ENCODE results near the gene NPLOC4. TPM values are rescaled to one million over a fixed set of nuclear protein-coding genes. Genes with fewer than 3 reads are reported as not detected.

NPLOC4 gene
- total RNA-seq, 2 donors from 2014 or later: 43.8 to 63.0 TPM

DNA sequence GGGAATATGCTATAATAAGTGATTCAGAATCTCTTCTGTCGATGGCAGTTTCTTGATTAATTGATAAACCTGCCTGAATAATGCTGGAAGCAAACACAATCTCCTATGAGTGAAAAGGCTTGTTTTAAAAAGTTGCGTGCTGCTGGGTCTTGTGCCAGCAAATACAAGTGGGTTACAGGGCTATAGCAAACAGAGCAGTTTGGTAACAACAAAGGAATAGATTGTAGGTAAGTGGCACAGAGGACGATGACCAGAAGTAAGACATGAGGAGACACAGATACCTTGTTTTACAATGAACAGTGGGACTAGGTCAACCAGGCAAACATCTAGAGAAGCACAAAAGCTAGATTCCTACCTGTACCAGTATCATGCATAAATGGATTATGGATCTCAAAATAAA, 61.1 kb downstream of the NPLOC4 start:
- Histone ChIP-seq H3K27ac (no peak overlapping the region), H3K4me1 (peaks cover 11% of the 10 kb centered on the region), H3K9me3 (no peaks in the 10 kb centered on the region), H3K4me3 (no peak overlapping the region), H3K36me3 (replicated peaks in 1 of 2; ENCODE audit: insufficient read depth in 1 of 2, low read depth in 2 of 2) (peaks cover 0 to 11% of the 10 kb centered on the region in 2 donors), H3K27me3 (no peaks in the 10 kb centered on the region)
- TF ChIP-seq CTCF (IDR thresholded peaks at IDR 0.05) (no peak), POLR2A (IDR thresholded peaks at IDR 0.05) (no peak)
- ATAC-seq: no peak
- 47 to 50% methylated on average over 3 of the region's 3 CpGs for WGBS, 2 donors
- no peak for DNase-seq
- intact Hi-C loops (cut with DNase I): no loop called here

DNA sequence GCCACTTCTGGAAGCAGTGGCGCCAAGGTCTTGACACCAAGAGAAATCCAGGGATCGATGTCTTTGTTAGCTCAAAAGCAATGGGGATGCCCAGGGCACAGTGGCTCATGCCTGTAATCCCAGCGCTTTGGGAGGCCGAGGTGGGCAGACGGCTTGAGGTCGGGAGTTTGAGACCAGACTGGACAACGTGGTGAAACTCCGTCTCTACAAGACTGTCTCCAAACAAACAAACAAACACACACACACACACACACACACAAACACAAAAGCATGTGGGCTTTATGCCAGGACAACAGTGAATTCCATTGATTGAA, 62.3 kb downstream of the NPLOC4 start:
- Histone ChIP-seq H3K4me3 (no peak overlapping the region), H3K36me3 (replicated peaks in 1 of 2; ENCODE audit: insufficient read depth in 1 of 2, low read depth in 2 of 2) (peaks cover 9 to 14% of the 10 kb centered on the region in 2 donors), H3K27ac (no peak overlapping the region), H3K9me3 (no peaks in the 10 kb centered on the region), H3K4me1 (peaks cover 11% of the 10 kb centered on the region), H3K27me3 (no peaks in the 10 kb centered on the region)
- intact Hi-C loops (cut with DNase I): no loop called here
- DNase-seq (no peak), ATAC-seq (no peak)
- no peak for TF ChIP-seq CTCF (IDR thresholded peaks at IDR 0.05)
- WGBS, 2 donors: 84 to 86% methylated on average over 8 of the region's 8 CpGs

DNA sequence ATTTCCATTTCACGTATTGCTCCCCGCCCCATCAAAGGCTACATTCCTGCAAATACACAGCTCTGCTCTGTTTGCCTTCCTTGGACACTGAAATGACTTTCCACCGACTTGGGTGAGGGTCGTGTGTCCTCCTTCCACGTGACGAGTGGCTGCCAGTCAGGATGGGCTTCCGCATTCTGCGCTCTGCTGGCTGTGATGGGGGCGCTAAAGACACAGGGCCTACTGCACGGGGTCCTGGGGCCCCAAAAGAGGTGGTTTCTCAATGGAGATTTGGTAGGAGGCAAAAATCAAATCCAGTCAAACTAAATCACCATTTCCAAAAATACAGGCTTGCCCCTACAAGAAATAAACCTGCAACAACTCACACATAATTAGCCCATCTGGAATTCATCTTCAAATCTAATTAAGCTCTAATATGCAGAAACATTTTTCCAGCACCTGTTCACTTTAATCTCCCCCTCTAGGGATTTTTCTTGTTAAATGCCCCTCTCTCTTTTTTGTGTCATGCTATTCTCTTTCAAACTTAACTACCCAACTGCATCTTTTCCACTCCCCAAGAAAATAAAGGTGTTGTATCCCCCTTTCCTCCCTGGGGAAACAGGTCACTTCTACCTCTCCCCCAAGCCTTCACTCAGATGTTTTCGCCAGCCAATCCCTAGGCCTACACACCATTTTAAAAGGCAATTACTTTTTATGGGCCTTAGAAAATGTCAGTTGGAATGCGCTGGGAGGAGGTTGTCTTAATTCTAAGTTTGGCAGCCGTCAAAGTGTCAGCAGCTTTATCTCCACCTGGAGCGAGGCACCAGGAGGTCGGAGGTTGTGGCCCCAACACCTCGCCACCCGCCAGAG, 62.9 kb downstream of the NPLOC4 start:
- Histone ChIP-seq H3K9me3 (no peaks in the 10 kb centered on the region), H3K27ac (no peak overlapping the region)
- intact Hi-C loops (cut with DNase I): no loop called here

GRCh38 chr17:81572563-81573168, 64.2 kb downstream of the NPLOC4 start:
- intact Hi-C loops (cut with DNase I): no loop called here
- Histone ChIP-seq H3K4me3 (no peak overlapping the region), H3K36me3 (replicated peaks in 1 of 2; ENCODE audit: insufficient read depth in 1 of 2, low read depth in 2 of 2) (peaks cover 9 to 17% of the 10 kb centered on the region in 2 donors), H3K9me3 (no peaks in the 10 kb centered on the region), H3K27ac (no peak overlapping the region), H3K4me1 (peaks cover 14% of the 10 kb centered on the region), H3K27me3 (no peaks in the 10 kb centered on the region)
- TF ChIP-seq CTCF (IDR thresholded peaks at IDR 0.05) (no peak), POLR2A (IDR thresholded peaks at IDR 0.05) (no peak)
- WGBS, 2 donors: 86 to 87% methylated on average over 12 of the region's 12 CpGs
- no peak for DNase-seq
- ATAC-seq: no peak

More for the DNA sequence above, 62.9 kb downstream of the NPLOC4 start:
- Histone ChIP-seq H3K4me1 (peaks cover 11% of the 10 kb centered on the region), H3K27me3 (no peaks in the 10 kb centered on the region), H3K4me3 (no peak overlapping the region), H3K36me3 (replicated peaks in 1 of 2; ENCODE audit: insufficient read depth in 1 of 2, low read depth in 2 of 2) (peaks cover 9 to 14% of the 10 kb centered on the region in 2 donors)
- TF ChIP-seq CTCF (IDR thresholded peaks at IDR 0.05) (no peak), POLR2A (IDR thresholded peaks at IDR 0.05) (no peak)
- no peak for ATAC-seq
- DNase-seq: no peak
- WGBS, 2 donors: 84 to 88% methylated on average over 17 of the region's 17 CpGs

All from body of pancreas (tissue), 4 donors.